GM06990 (cell line): Measurements from ENCODE around the gene TNRC6C.

Experiments
- DNase-seq: peaks from one replicate; pipeline ENCODE4 v3.0.0-alpha.2; 2011; ENCODE audit not compliant: insufficient read length; ENCODE audit errors: extremely low read depth
- H3K27me3 ChIP-seq: replicated peaks from 2 replicates; pipeline ENCODE4 v1.6.0; 2011; ENCODE audit warnings: low read length; ENCODE audit not compliant: control insufficient read depth, insufficient read depth
- H3K36me3 ChIP-seq: 2 replicates; pipeline ENCODE4 v1.5.1; 2011; ENCODE audit warnings: low read length; ENCODE audit not compliant: control insufficient read depth, insufficient read depth
- H3K4me3 ChIP-seq: replicated peaks from 2 replicates; pipeline ENCODE4 v1.5.1; 2011; ENCODE audit warnings: low read depth, mild to moderate bottlenecking, control low read depth, low read length
- CTCF ChIP-seq: IDR thresholded peaks from 2 replicates; pipeline ENCODE4 v1.5.1; 2011; ENCODE audit warnings: low read length, control low read depth, mild to moderate bottlenecking, inconsistent platforms; ENCODE audit not compliant: insufficient read depth, poor library complexity, severe bottlenecking

Gene TNRC6C

GRCh38 chr17:78117027-78117981, 158.8 kb downstream of the TNRC6C start:
- peak; percentile 47 for DNase-seq
- no peaks in the 10 kb centered on the region for H3K27me3 ChIP-seq
- TF ChIP-seq CTCF: peak; percentile 48
- H3K4me3 ChIP-seq: no peak overlapping the region
- peaks cover 52% of the 10 kb centered on the region for H3K36me3 ChIP-seq

- DNase-seq: no peak
- Histone ChIP-seq H3K27me3 (no peaks in the 10 kb centered on the region), H3K4me3 (no peak overlapping the region), H3K36me3 (peaks cover 53% of the 10 kb centered on the region)
- TF ChIP-seq CTCF: no peak
Observed at GRCh38 chr17:78118801-78119241, 160.3 kb downstream of the TNRC6C start.

- no peak for DNase-seq
- no peak for TF ChIP-seq CTCF
- peaks cover 53% of the 10 kb centered on the region for H3K36me3 ChIP-seq
- no peak overlapping the region for H3K4me3 ChIP-seq
- H3K27me3 ChIP-seq: no peaks in the 10 kb centered on the region
Observed at GRCh38 chr17:78120537-78120936, 162.0 kb downstream of the TNRC6C start.

- peak; percentile 59 for DNase-seq
- H3K27me3 ChIP-seq: no peaks in the 10 kb centered on the region
- no peak for TF ChIP-seq CTCF
- peak overlapping the region; percentile 42 for H3K4me3 ChIP-seq
- peaks cover 56% of the 10 kb centered on the region for H3K36me3 ChIP-seq
Observed at GRCh38 chr17:78120971-78121800, 162.7 kb downstream of the TNRC6C start.

GRCh38 chr17:78121801-78122215, 163.3 kb downstream of the TNRC6C start:
- no peak for TF ChIP-seq CTCF
- Histone ChIP-seq H3K27me3 (no peaks in the 10 kb centered on the region), H3K4me3 (peak overlapping the region; percentile 42), H3K36me3 (peaks cover 56% of the 10 kb centered on the region)
- no peak for DNase-seq
